Nephron progenitor cell (in vitro differentiated cells): ENCODE data around the gene UBP1.
"Not testable (repeated sequence)": the region's sequence is repeated elsewhere in the genome, so short reads cannot be mapped to it uniquely, and the experiment has no call there.

Experiments used
- DNase-seq: peaks from one replicate; pipeline ENCODE4 v3.0.0; 2021
- H3K27ac Mint-ChIP-seq: 2 replicates; pipeline ENCODE4 v1.8.0; 2021; ENCODE audit warnings: mild to moderate bottlenecking, moderate library complexity, mixed read lengths
- H3K27me3 Mint-ChIP-seq: 2 replicates; pipeline ENCODE4 v1.8.0; 2021; ENCODE audit warnings: mild to moderate bottlenecking, low read depth, mixed read lengths; ENCODE audit not compliant: poor library complexity
- H3K36me3 Mint-ChIP-seq: 2 replicates; pipeline ENCODE4 v1.8.0; 2021; ENCODE audit warnings: low read depth, mixed read lengths
- H3K4me1 Mint-ChIP-seq: 2 replicates; pipeline ENCODE4 v1.8.0; 2021; ENCODE audit warnings: mixed read lengths
- H3K4me3 Mint-ChIP-seq: 2 replicates; pipeline ENCODE4 v1.8.0; 2021; ENCODE audit warnings: mild to moderate bottlenecking, moderate library complexity, mixed read lengths
- H3K9me3 Mint-ChIP-seq: 2 replicates; pipeline ENCODE4 v1.8.0; 2021; ENCODE audit warnings: mild to moderate bottlenecking, moderate library complexity, mixed read lengths
- TF ChIP-seq, protein P1 (sequence below): fragments of 200-600 bp; sonication (generic); IDR thresholded peaks from 2 replicates; pipeline ENCODE4 v1.5.0; 2021; ENCODE audit warnings: antibody characterized with exemption

Gene UBP1

DNA sequence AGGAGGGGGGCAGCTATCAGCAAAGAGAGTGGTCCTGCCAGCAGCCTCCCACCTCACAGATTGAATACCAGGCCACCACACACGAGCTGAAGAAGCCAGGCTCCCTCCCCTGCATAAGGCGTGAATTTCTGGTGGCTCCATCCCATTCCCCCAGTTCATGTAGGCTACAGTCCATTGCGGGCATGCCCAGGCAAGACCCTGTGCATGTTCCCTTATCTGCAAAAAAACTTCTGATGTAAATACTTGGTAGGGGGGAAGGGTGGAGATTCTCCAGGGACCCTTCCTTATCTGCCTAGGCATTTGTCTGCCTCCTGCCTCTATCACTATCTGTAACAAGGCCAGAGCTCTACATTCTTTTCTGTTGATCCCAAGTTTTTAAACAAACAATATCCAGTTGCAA lies 27.6 kb upstream of the UBP1 start:
- Mint-ChIP-seq H3K27ac (no peak overlapping the region), H3K4me1 (peaks cover 5% of the 10 kb centered on the region), H3K27me3 (peaks cover 6% of the 10 kb centered on the region), H3K4me3 (no peak overlapping the region), H3K9me3 (peaks cover 29% of the 10 kb centered on the region), H3K36me3 (peaks cover 22% of the 10 kb centered on the region)
- no peak for DNase-seq
- TF ChIP-seq, protein P1, sequence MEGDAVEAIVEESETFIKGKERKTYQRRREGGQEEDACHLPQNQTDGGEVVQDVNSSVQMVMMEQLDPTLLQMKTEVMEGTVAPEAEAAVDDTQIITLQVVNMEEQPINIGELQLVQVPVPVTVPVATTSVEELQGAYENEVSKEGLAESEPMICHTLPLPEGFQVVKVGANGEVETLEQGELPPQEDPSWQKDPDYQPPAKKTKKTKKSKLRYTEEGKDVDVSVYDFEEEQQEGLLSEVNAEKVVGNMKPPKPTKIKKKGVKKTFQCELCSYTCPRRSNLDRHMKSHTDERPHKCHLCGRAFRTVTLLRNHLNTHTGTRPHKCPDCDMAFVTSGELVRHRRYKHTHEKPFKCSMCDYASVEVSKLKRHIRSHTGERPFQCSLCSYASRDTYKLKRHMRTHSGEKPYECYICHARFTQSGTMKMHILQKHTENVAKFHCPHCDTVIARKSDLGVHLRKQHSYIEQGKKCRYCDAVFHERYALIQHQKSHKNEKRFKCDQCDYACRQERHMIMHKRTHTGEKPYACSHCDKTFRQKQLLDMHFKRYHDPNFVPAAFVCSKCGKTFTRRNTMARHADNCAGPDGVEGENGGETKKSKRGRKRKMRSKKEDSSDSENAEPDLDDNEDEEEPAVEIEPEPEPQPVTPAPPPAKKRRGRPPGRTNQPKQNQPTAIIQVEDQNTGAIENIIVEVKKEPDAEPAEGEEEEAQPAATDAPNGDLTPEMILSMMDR: no peak

DNA sequence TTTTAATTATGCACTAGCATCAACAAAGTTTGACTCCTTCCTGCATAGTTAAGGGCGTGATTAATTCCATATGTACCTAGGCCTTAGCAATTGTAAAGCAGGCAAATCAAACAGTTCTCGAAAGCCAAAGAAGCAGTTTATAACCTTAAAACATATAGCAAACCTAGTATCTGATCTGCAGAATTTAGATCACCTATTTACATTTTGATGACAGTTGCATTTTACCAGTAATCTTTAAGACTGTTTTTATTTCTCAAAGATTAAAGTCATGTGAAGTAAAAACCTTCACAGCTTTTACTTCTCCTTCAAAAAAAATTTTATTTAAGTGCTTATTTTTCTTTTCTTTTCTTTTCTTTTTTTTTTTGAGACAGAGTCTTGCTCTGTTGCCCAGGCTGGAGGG lies 20.9 kb upstream of the UBP1 start:
- Mint-ChIP-seq H3K36me3 (peaks cover 32% of the 10 kb centered on the region), H3K4me1 (peaks cover 5% of the 10 kb centered on the region), H3K4me3 (no peak overlapping the region), H3K27me3 (no peaks in the 10 kb centered on the region), H3K9me3 (peaks cover 54% of the 10 kb centered on the region), H3K27ac (no peak overlapping the region)
- TF ChIP-seq, protein P1: no peak
- no peak for DNase-seq

DNA sequence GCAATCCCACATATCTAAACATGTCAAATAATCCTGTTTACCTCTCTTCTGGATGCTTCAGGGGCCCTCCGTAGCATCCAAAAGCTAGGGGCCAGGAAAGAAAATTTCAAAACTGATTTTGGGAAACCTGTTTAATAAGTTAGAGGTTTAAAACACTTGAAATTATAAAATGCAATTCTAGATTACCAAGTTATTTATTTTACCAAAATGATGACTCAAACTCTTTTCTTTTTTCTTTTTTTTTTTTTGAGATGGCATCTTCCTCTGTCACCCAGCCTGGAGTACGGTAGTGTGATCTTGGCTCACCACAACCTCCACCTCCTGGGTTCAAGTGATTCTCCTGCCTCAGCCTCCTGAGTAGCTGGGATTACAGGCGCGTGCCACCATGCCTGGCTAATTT lies 19.4 kb upstream of the UBP1 start:
- not testable (repeated sequence) for H3K27me3 Mint-ChIP-seq, H3K4me3 Mint-ChIP-seq, H3K27ac Mint-ChIP-seq, DNase-seq, H3K4me1 Mint-ChIP-seq
- Mint-ChIP-seq H3K9me3 (peaks cover 69% of the 10 kb centered on the region), H3K36me3 (peaks cover 45% of the 10 kb centered on the region)

DNA sequence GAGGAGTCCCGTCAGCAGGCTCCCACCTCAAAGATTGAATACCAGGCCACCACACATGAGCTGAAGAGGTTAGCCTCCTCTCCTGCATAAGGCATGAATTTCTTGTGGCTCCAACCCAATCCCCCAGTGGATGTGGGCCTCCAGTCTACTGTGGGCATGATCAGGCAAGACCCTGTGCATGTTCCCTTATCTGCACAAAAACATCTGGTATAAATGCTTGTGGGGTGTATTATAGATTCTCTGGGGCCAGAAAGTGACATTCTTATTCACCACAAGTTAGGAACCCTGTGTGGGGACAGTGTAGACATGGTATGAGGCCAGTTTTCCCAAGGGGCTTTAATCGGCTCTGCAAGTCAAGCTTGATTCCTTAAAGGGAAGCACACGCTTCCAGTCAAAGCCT lies 18.2 kb upstream of the UBP1 start:
- Mint-ChIP-seq H3K9me3 (peaks cover 75% of the 10 kb centered on the region), H3K4me3 (no peak overlapping the region), H3K36me3 (peaks cover 55% of the 10 kb centered on the region), H3K27ac (no peak overlapping the region), H3K4me1 (no peaks in the 10 kb centered on the region), H3K27me3 (no peaks in the 10 kb centered on the region)
- no peak for DNase-seq
- TF ChIP-seq, protein P1: no peak

DNA sequence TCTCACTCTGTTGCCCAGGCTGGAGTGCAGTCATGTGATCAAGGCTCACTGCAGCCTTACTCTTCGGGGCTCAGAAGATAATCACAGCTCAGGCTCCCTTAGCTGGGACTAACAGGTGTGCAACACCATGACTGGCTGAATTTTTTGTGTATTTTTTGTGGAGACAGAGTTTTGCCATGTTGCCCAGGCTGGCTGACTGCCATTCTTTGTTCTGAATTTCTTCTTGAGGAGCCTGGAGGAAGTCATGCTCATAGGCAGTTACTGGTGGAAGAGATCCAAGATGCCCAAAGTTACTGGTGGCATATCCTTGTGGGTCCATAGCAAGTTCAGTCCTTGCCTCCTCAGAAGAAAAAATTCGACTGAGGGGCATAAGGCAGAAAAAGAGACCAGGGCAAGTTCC lies 16.6 kb upstream of the UBP1 start:
- DNase-seq: no peak
- no peaks in the 10 kb centered on the region for H3K4me1 Mint-ChIP-seq
- TF ChIP-seq, protein P1: no peak
- no peaks in the 10 kb centered on the region for H3K27me3 Mint-ChIP-seq
- no peak overlapping the region for H3K27ac Mint-ChIP-seq
- peaks cover 70% of the 10 kb centered on the region for H3K36me3 Mint-ChIP-seq
- H3K9me3 Mint-ChIP-seq: peaks cover 69% of the 10 kb centered on the region
- H3K4me3 Mint-ChIP-seq: no peak overlapping the region

DNA sequence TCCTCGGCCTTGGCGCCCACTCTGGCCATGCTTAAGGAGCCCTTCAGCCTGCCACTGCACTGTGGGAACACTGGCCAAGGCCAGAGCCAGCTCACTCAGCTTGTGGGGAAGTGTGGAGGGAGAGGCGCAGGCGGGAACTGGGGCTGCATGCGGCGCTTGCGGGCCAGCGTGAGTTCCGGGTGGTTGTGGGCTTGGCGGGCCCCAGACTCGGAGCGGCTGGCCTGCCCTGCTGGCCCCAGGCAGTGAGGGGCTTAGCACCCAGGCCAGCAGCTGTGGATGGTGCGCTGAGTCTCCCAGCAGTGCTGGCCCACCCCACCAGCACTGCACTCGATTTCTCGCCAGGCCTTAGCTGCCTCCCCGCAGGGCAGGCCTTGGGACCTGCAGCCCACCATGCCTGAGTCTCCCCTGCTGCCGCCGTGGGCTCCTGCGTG lies 13.1 kb upstream of the UBP1 start:
- Mint-ChIP-seq H3K27me3 (no peaks in the 10 kb centered on the region), H3K4me1 (peaks cover 11% of the 10 kb centered on the region), H3K36me3 (peaks cover 82% of the 10 kb centered on the region), H3K4me3 (no peak overlapping the region), H3K9me3 (peaks cover 52% of the 10 kb centered on the region), H3K27ac (no peak overlapping the region)
- DNase-seq: no peak
- TF ChIP-seq, protein P1: no peak

DNA sequence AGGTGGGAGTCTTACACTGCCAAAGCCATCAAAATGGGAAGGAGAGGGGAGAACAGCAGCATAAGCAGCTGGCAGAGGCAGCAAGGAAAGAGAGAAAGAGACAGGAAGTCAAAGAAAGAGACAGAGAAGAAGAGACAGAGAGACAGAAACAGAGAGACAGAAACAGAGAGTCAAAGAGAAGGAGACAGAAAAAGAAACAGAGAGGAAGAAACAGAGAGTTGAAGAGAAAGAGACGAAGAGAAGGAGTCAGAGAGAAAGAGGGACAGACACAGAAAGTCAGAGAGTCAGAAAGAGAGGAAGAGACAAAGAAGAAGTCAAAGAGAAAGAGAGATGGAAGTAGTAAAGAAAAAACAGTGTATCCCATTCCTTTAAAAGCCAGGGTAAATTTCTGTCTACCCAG lies 11.8 kb upstream of the UBP1 start:
- H3K36me3 Mint-ChIP-seq: peaks cover 74% of the 10 kb centered on the region
- H3K27me3 Mint-ChIP-seq, DNase-seq, H3K4me3 Mint-ChIP-seq: not testable (repeated sequence)
- peak overlapping the region; percentile 2 for H3K27ac Mint-ChIP-seq
- peaks cover 20% of the 10 kb centered on the region for H3K4me1 Mint-ChIP-seq
- H3K9me3 Mint-ChIP-seq: peaks cover 41% of the 10 kb centered on the region
